Measurements from ENCODE around the gene ATP8B4. TPM values are rescaled to one million over a fixed set of nuclear protein-coding genes. Genes with fewer than 3 reads are reported as not detected.

Gene ATP8B4
- total and polyA plus RNA-seq, 2 of the 8 experiments (the other 6 are each of a cell fraction or from before 2014, with no cell fraction given) = 0.17 to 0.24 TPM

DNA sequence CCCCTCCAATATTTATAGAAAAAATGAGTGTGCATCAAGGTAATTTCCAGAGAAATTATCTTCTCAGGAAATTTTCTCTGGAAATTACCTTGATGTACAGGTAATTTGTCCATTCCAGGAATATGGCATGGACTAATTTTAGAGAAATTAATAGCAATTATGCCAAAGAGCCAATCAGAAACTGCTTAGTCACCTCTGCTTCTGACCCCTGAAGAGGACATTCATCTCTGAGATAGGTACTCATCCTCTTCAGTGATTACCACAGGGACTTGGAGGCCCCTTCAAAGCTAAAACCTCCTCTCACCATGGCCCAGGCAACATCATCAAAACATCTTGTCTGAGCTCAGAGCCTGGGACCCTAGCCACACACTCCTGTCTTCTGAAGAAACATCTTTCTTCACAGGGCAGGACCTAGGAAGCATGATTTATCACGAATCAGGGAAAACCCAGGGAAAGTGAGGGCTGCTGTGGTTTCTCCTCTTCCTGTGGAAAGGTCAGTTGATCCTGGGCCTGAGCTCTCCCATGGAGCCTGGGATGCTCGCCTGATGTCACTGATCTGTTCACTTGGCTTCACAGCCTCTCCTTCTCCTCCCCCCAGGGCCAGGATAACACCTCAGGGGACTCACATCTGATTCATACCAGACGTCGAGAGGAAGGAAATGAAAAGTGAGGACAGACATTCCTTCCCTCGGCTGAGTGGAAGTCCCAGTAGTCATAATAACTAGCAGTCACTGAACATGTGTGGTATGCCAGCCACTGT is 287.6 kb downstream of the ATP8B4 start:
- H3K4me3 ChIP-seq (ENCODE audit: extremely low read depth in 1 of 4, insufficient read depth in 2 of 4, low read depth in 3 of 4, low read length in 4 of 4) = no peak overlapping the region
- H3K4me2 ChIP-seq (ENCODE audit: insufficient read depth in 1 of 2, low read depth in 2 of 2, low read length in 2 of 2) = no peak overlapping the region
- no peak overlapping the region for H3K27ac ChIP-seq (ENCODE audit: low read depth, low read length)
- H3K4me1 ChIP-seq (replicated peaks in 1 of 4; ENCODE audit: control insufficient read depth in 3 of 4, insufficient read depth in 4 of 4, low read length in 3 of 4) = no peaks in the 10 kb centered on the region
- H3K4ac ChIP-seq (replicated peaks; ENCODE audit: insufficient read length, low read depth, low read length) = no peak overlapping the region
- no peaks in the 10 kb centered on the region for H3K9me3 ChIP-seq (ENCODE audit: insufficient read depth in 2 of 2, low read depth in 1 of 2, low read length in 1 of 2)
- DNase-seq (ENCODE audit: low read depth in 1 of 2, low spot score in 2 of 2) (no peak), FAIRE-seq (no peak)
- no peak overlapping the region; the same call in 1 of the 2 replicates for H2BK15ac ChIP-seq (ENCODE audit: low read length)
- no peak overlapping the region; the same call in 1 of the 2 replicates for H2AFZ ChIP-seq (ENCODE audit: low read length)
- H2AK5ac ChIP-seq (ENCODE audit: low read depth, low read length) = no peak overlapping the region
- H3K23ac ChIP-seq (ENCODE audit: insufficient read length) = no peak overlapping the region
- no peak overlapping the region for H2BK12ac ChIP-seq (ENCODE audit: low read depth, low read length)
- H3K36me3 ChIP-seq (ENCODE audit: control insufficient read depth in 2 of 4, insufficient read depth in 4 of 4, low read length in 3 of 4) = no peaks in the 10 kb centered on the region
- no peak overlapping the region for H4K8ac ChIP-seq (ENCODE audit: extremely low read depth, insufficient read depth, low read length)
- H2BK120ac ChIP-seq (replicated peaks; ENCODE audit: low read depth, low read length) = no peak overlapping the region
- POLR2A ChIA-PET (ENCODE audit: partially characterized antibody) = no interaction called here
- H3K18ac ChIP-seq (ENCODE audit: extremely low read depth, low read length) = no peak overlapping the region; the same call in 1 of the 2 replicates
- H3K56ac ChIP-seq (replicated peaks; ENCODE audit: insufficient read length, low read depth, low read length) = no peak overlapping the region
- H2BK5ac ChIP-seq (ENCODE audit: low read depth, low read length) = no peak overlapping the region
- H2BK20ac ChIP-seq (ENCODE audit: low read length) = no peak overlapping the region
- no peak overlapping the region for H4K5ac ChIP-seq (ENCODE audit: insufficient read length, low read depth, low read length)
- CTCF ChIA-PET (ENCODE audit: partially characterized antibody) = interaction anchor here (0.7 to 4.0 kb wide), 18 partner anchors 9 to 975 kb away, joined by 3 to 12 read pairs (median 4); no protein-coding TSS in a partner anchor
- WGBS, 2 experiments (ENCODE audit: extremely low coverage in 1 of 2, insufficient coverage in 1 of 2, insufficient read length in 1 of 2, insufficient replicate concordance in 2 of 2, low coverage in 1 of 2, low lambda C conversion rate in 2 of 2, missing lambda C conversion rate in 1 of 2) = 94% methylated on average over 4 of the region's 5 CpGs; no CpG with 5 or more reads in 1 of the 2 experiments
- no peaks in the 10 kb centered on the region for H3K79me1 ChIP-seq (ENCODE audit: low read depth, low read length)
- H3K9ac ChIP-seq (replicated peaks in 1 of 4; ENCODE audit: extremely low read depth in 1 of 4, low read depth in 3 of 4, low read length in 3 of 4) = no peak overlapping the region
- H3K79me2 ChIP-seq (ENCODE audit: control insufficient read depth in 1 of 2, insufficient read depth in 2 of 2, low read length in 2 of 2) = no peaks in the 10 kb centered on the region
- H3K14ac ChIP-seq (ENCODE audit: insufficient read length) = no peak overlapping the region
- H4K20me1 ChIP-seq (replicated peaks in 1 of 2; ENCODE audit: control insufficient read depth in 1 of 2, insufficient read depth in 2 of 2, low read length in 2 of 2) = no peaks in the 10 kb centered on the region
- H3K27me3 ChIP-seq (replicated peaks in 1 of 4; ENCODE audit: control insufficient read depth in 3 of 4, extremely low read depth in 1 of 4, insufficient read depth in 3 of 4, low read length in 3 of 4) = no peaks in the 10 kb centered on the region
- no peaks in the 10 kb centered on the region for H3K23me2 ChIP-seq (ENCODE audit: low read depth, low read length)
- H4K91ac ChIP-seq (replicated peaks; ENCODE audit: insufficient read length, low read length) = no peak overlapping the region
- no peak for TF ChIP-seq YY1 (IDR thresholded peaks at IDR 0.05; ENCODE audit: low read depth, low read length)
- TF ChIP-seq RFX5 (IDR thresholded peaks at IDR 0.05; ENCODE audit: borderline replicate concordance, low read depth, low read length) = no peak
- TF ChIP-seq CTBP2 (IDR thresholded peaks at IDR 0.05; ENCODE audit: borderline replicate concordance, insufficient read depth, insufficient read length, low read length) = no peak
- TF ChIP-seq POU5F1 (IDR thresholded peaks at IDR 0.05; ENCODE audit: low read depth, low read length) = no peak
- TF ChIP-seq SRF (IDR thresholded peaks at IDR 0.05; ENCODE audit: low read depth, low read length) = no peak
- TF ChIP-seq HDAC2 (IDR thresholded peaks at IDR 0.05; ENCODE audit: borderline replicate concordance in 1 of 2, low read depth in 2 of 2, low read length in 2 of 2) = no peak
- no peak for TF ChIP-seq TEAD4 (IDR thresholded peaks at IDR 0.05; ENCODE audit: low read depth, low read length)
- no peak for TF ChIP-seq SP2 (IDR thresholded peaks at IDR 0.05; ENCODE audit: low read length)
- TF ChIP-seq HDAC6 (IDR thresholded peaks at IDR 0.05; ENCODE audit: low read depth, low read length) = no peak
- TF ChIP-seq KDM4A (IDR thresholded peaks at IDR 0.05; ENCODE audit: low read depth, low read length, severe bottlenecking) = no peak
- TF ChIP-seq EZH2 (IDR thresholded peaks at IDR 0.05; ENCODE audit: low read depth, low read length, severe bottlenecking) = no peak
- TF ChIP-seq BACH1 (IDR thresholded peaks at IDR 0.05; ENCODE audit: low read length) = no peak
- TF ChIP-seq RBBP5 (IDR thresholded peaks at IDR 0.05; ENCODE audit: borderline replicate concordance, low read depth, low read length) = no peak
